Measurements from ENCODE around the gene NEDD8. TPM values are rescaled to one million over a fixed set of nuclear protein-coding genes. Genes with fewer than 3 reads are reported as not detected.

NEDD8 gene
- total and polyA plus RNA-seq, 4 experiments from 2014 or later, result 116 to 425 (median 239) TPM

DNA sequence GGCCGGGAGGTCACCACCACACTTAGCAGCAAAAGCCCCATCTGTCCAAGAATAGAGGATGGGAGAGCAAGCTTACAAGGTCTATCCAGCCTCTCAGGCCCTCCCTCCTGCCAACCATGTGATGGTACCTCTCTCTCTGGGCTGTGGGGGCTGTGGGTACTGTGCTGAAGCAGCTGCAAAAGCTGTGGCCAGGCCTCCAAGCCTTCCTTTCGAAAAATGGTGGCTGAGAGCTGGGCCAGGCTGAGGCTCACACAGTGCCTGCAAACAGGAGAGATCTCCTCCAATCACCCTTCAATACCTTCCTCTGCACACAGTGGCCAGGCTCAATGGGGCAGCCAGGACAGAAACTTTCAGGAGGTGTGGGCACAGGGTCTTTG lies 44.6 kb downstream of the NEDD8 start:
- Histone ChIP-seq H3K36me3 (ENCODE audit: insufficient read depth, low read length) (peaks cover 41% of the 10 kb centered on the region), H3K27me3 (ENCODE audit: insufficient read depth, low read length) (no peaks in the 10 kb centered on the region), H3K4me3 (ENCODE audit: low read length in 2 of 2) (peak overlapping the region in 1 of 2 donors; percentile 90), H3K9me3 (ENCODE audit: control insufficient read depth in 1 of 2, low read length in 2 of 2) (no peaks in the 10 kb centered on the region), H3K4me1 (ENCODE audit: insufficient read depth, low read length) (peaks cover 23% of the 10 kb centered on the region), H3K27ac (ENCODE audit: low read depth, low read length) (peak overlapping the region; percentile 80)
- no peak for DNase-seq
- Mint-ChIP-seq H3K4me1 (peaks cover 17 to 50% (median 31%) of the 10 kb centered on the region in 4 donors), H3K27ac (peak overlapping the region; percentile 93 to 96 (median 96)), H3K9me3 (no peaks in the 10 kb centered on the region), H3K27me3 (no peaks in the 10 kb centered on the region), H3K36me3 (peaks cover 12 to 54% of the 10 kb centered on the region in 2 donors), H3K4me3 (peak overlapping the region; percentile 90 to 96 (median 93))
- POLR2A ChIA-PET (ENCODE audit: partially characterized antibody), result interaction anchor here (1.0 to 5.6 kb wide), 11 partner anchors 8 to 73 kb away, joined by 3 to 75 read pairs (median 22); partner anchors contain the start of genes CHMP4A, DCAF11, IRF9 and MDP1
- CTCF ChIA-PET (ENCODE audit: partially characterized antibody), result interaction anchor here (0.8 to 3.9 kb wide), 3 partner anchors 26 to 29 kb away, joined by 3 to 15 read pairs (median 11); partner anchors contain the start of genes CHMP4A, IRF9 and MDP1
- intact Hi-C loops (cut with micrococcal nuclease), result no loop called here

DNA sequence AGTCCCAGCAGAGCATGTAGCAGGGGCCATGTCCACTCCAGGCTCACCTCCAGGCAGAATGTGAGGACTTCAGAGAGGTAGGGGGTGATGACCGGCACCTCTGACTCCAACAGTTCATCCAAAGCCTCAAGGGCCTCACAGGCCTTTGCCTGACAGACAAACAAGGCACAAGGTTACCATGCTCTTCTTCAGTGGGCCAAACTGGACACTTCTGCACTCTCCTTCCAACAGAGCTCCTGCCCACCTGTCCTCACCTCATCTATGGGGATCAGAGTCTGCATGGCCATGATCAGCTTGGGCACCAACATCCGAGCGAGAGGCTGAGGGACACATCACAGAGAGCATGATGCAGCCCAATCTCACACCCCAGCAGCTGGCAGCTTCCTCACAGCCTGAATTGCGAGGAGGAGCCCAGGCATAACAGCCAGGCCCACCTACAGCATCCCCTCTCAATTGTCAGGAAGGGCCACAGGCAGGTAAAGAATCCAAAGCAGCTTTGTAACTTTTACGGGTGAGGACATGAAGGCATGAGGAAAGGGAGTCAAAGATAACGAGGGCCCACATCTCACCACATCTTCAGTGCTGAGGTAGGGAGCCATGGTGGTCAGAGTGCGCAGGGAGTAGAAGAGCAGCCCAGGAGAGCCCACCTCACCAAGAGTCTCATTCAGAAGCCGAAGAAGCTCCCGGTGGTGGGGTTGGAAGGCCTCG lies 45.2 kb downstream of the NEDD8 start:
- H3K36me3 ChIP-seq (ENCODE audit: insufficient read depth, low read length), result peaks cover 36% of the 10 kb centered on the region
- H3K27ac ChIP-seq (ENCODE audit: low read depth, low read length), result no peak overlapping the region
- Mint-ChIP-seq H3K4me1 (peaks cover 15 to 44% (median 27%) of the 10 kb centered on the region in 4 donors), H3K36me3 (peaks cover 8 to 52% of the 10 kb centered on the region in 2 donors), H3K27ac (peak overlapping the region in 6 of 7 donors; percentile 53 to 96 (median 80)), H3K27me3 (no peaks in the 10 kb centered on the region), H3K4me3 (peak overlapping the region; percentile 36 to 96 (median 70)), H3K9me3 (no peaks in the 10 kb centered on the region)
- intact Hi-C loops (cut with micrococcal nuclease), result no loop called here
- ChIA-PET CTCF (ENCODE audit: partially characterized antibody) (interaction anchor here (0.8 to 3.9 kb wide), 3 partner anchors 25 to 29 kb away, joined by 3 to 15 read pairs (median 11); partner anchors contain the start of genes CHMP4A, IRF9 and MDP1), POLR2A (ENCODE audit: partially characterized antibody) (interaction anchor here (1.0 to 5.6 kb wide), 9 partner anchors 9 to 73 kb away, joined by 3 to 75 read pairs (median 22); partner anchors contain the start of genes CHMP4A, DCAF11, IRF9 and MDP1)
- H3K9me3 ChIP-seq (ENCODE audit: control insufficient read depth in 1 of 2, low read length in 2 of 2), result no peaks in the 10 kb centered on the region
- no peaks in the 10 kb centered on the region for H3K27me3 ChIP-seq (ENCODE audit: insufficient read depth, low read length)
- no peak overlapping the region for H3K4me3 ChIP-seq (ENCODE audit: low read length in 2 of 2)
- H3K4me1 ChIP-seq (ENCODE audit: insufficient read depth, low read length), result peaks cover 23% of the 10 kb centered on the region
- DNase-seq, result no peak

DNA sequence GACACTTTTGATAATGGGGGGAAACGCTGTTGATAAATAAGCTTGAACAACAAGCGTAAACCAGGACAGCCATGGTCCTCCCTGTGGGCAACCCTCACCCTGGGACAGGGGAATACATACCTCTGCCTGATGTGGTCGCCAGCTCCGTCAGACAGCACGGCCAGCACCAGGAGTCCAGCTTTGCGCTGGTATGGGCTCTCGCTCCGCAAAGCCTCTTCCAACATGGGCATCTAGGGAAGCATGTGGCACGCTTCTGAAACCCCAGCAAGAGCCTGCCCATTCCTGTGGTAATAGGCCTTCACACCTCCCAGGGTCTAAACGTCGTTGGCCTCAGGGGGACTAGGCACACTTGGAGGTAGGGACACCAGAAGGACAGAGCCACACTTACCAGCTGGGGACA lies 46.4 kb downstream of the NEDD8 start:
- Mint-ChIP-seq H3K27me3 (no peaks in the 10 kb centered on the region), H3K27ac (peak overlapping the region in 3 of 7 donors; percentile 42 to 64 (median 60)), H3K4me3 (no peak overlapping the region), H3K4me1 (peaks cover 17 to 42% (median 26%) of the 10 kb centered on the region in 4 donors), H3K9me3 (no peaks in the 10 kb centered on the region), H3K36me3 (peaks cover 11 to 56% of the 10 kb centered on the region in 2 donors)
- peaks cover 39% of the 10 kb centered on the region for H3K36me3 ChIP-seq (ENCODE audit: insufficient read depth, low read length)
- ChIA-PET POLR2A (ENCODE audit: partially characterized antibody) (interaction anchor here (0.8 to 5.6 kb wide), 7 partner anchors 10 to 71 kb away, joined by 3 to 75 read pairs (median 5); partner anchors contain the start of genes CHMP4A, DCAF11, IRF9 and NRL), CTCF (ENCODE audit: partially characterized antibody) (interaction anchor here (1.0 to 1.8 kb wide), 6 partner anchors 21 to 148 kb away, joined by 3 to 4 read pairs (median 4); partner anchors contain the start of genes DCAF11, IRF9 and NRL)
- intact Hi-C loops (cut with micrococcal nuclease), result no loop called here
- H3K9me3 ChIP-seq (ENCODE audit: control insufficient read depth in 1 of 2, low read length in 2 of 2), result no peaks in the 10 kb centered on the region
- H3K4me1 ChIP-seq (ENCODE audit: insufficient read depth, low read length), result peaks cover 23% of the 10 kb centered on the region
- no peaks in the 10 kb centered on the region for H3K27me3 ChIP-seq (ENCODE audit: insufficient read depth, low read length)
- no peak for DNase-seq
- H3K27ac ChIP-seq (ENCODE audit: low read depth, low read length), result no peak overlapping the region
- H3K4me3 ChIP-seq (ENCODE audit: low read length in 2 of 2), result no peak overlapping the region

DNA sequence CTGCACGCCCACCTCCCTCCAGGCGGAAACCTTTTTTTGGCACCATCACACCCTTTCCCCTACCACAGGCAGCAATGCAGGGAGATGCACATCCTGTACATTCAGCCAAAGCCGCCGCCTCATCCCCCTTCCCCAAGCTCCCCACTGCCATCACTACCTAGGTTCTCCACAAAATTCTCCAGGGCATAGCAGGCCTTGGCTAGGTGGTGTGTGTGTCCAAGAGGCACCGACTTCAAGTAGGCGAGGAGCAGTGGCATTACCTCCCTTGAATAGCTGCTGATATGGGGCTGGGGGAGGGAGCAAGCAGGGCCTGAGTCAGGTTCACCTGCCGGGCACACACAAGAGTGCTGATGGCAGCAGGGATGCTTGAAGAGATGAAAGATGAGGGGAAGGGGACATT lies 47.1 kb downstream of the NEDD8 start:
- Mint-ChIP-seq H3K4me3 (no peak overlapping the region), H3K9me3 (no peaks in the 10 kb centered on the region), H3K27me3 (no peaks in the 10 kb centered on the region), H3K4me1 (peaks cover 18 to 38% (median 25%) of the 10 kb centered on the region in 4 donors), H3K27ac (peak overlapping the region in 2 of 7 donors; percentile 22 to 60), H3K36me3 (peaks cover 16 to 58% of the 10 kb centered on the region in 2 donors)
- H3K4me3 ChIP-seq (ENCODE audit: low read length in 2 of 2), result no peak overlapping the region
- no peak for DNase-seq
- no peak overlapping the region for H3K27ac ChIP-seq (ENCODE audit: low read depth, low read length)
- H3K4me1 ChIP-seq (ENCODE audit: insufficient read depth, low read length), result peaks cover 23% of the 10 kb centered on the region
- no peaks in the 10 kb centered on the region for H3K27me3 ChIP-seq (ENCODE audit: insufficient read depth, low read length)
- H3K9me3 ChIP-seq (ENCODE audit: control insufficient read depth in 1 of 2, low read length in 2 of 2), result no peaks in the 10 kb centered on the region
- ChIA-PET POLR2A (ENCODE audit: partially characterized antibody) (interaction anchor here (0.8 to 5.6 kb wide), 5 partner anchors 23 to 70 kb away, joined by 3 to 75 read pairs (median 5); partner anchors contain the start of genes CHMP4A, DCAF11, IRF9 and NRL), CTCF (ENCODE audit: partially characterized antibody) (interaction anchor here (1.0 to 1.8 kb wide), 6 partner anchors 20 to 149 kb away, joined by 3 to 4 read pairs (median 4); partner anchors contain the start of genes DCAF11, IRF9 and NRL)
- H3K36me3 ChIP-seq (ENCODE audit: insufficient read depth, low read length), result peaks cover 42% of the 10 kb centered on the region
- intact Hi-C loops (cut with micrococcal nuclease), result no loop called here

DNA sequence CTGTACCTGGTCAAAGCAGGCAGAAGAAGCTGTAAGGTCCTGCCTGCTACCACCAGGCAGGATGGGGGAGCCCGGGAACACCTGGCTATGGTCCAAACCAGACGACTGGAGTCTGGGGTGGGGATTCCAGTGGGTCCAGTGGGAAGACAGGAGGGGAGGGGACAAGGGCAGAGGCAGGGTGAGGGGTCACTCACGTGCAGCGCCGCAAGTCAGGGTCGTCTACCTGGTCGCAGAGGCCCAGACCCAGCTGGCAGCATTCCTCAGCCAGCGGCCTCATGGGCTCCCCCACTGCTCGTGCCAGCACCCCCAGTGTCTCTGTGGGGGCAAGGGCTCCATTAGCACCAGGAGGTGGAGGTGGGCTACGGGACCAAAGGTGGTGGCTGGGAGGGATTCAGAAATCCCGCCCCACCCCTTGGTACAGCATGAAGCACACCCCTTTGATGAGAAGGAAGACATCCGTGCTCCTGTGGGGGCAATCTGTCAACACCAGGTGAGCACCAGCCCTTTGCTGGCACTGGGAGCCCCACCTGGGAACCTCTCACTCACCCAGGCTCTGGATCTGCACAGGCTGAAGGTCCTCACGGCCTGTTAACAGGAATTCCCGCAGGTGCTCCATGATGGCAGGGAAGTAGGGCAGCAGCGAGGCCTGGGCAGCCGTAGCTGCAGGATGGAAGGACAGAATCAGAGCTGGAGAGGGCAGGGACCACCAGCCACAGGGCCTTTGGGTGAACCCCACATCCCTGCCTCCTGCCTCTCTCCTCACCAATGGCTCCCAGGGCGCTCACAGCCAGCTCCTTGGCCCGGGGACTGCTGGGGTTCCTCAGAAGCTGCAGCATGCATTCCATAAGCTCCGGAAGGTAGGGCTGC lies 47.8 kb downstream of the NEDD8 start:
- Histone ChIP-seq H3K4me3 (ENCODE audit: low read length in 2 of 2) (no peak overlapping the region), H3K9me3 (ENCODE audit: control insufficient read depth in 1 of 2, low read length in 2 of 2) (no peaks in the 10 kb centered on the region), H3K27me3 (ENCODE audit: insufficient read depth, low read length) (no peaks in the 10 kb centered on the region), H3K4me1 (ENCODE audit: insufficient read depth, low read length) (peaks cover 22% of the 10 kb centered on the region), H3K36me3 (ENCODE audit: insufficient read depth, low read length) (peaks cover 48% of the 10 kb centered on the region), H3K27ac (ENCODE audit: low read depth, low read length) (no peak overlapping the region)
- H3K27me3 Mint-ChIP-seq, result no peaks in the 10 kb centered on the region
- DNase-seq, result peak in 1 of 5 donors; percentile 32
- H3K4me1 Mint-ChIP-seq, result peaks cover 14 to 33% (median 22%) of the 10 kb centered on the region in 4 donors
- ChIA-PET POLR2A (ENCODE audit: partially characterized antibody) (interaction anchor here (1.2 to 5.6 kb wide), 4 partner anchors 11 to 36 kb away, joined by 3 to 75 read pairs (median 24); partner anchors contain the start of genes CHMP4A, IRF9, PSME2 and RNF31), CTCF (ENCODE audit: partially characterized antibody) (interaction anchor here (0.7 to 1.8 kb wide), 4 partner anchors 19 to 247 kb away, joined by 3 to 4 read pairs (median 4); partner anchors contain the start of gene IRF9)
- no peak overlapping the region for H3K27ac Mint-ChIP-seq
- H3K36me3 Mint-ChIP-seq, result peaks cover 18 to 62% of the 10 kb centered on the region in 2 donors
- intact Hi-C loops (cut with micrococcal nuclease), result no loop called here
- no peaks in the 10 kb centered on the region for H3K9me3 Mint-ChIP-seq
- H3K4me3 Mint-ChIP-seq, result no peak overlapping the region

DNA sequence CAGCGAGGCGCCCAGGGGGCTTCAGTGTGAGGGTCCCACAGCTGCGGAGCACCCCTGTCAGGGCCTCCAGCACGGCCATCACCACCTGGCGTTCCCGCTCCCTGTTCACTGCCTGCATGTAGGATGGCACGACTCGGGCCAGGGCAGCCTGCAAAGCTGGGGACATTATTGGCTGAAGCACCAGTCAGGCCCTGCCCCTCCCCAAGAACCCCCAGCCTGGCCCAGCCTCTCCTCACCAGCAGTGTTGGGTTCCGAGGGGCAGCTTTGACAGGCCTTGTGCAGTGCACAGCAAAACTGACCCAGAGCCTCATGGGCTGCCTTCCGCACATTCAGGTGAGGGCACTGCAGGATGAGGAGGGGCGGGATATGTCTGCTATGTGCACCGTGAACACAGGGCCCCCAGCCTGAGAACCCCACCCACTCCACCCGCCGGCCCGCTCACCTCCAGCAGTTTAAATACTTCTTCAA lies 49.1 kb downstream of the NEDD8 start:
- Mint-ChIP-seq H3K27me3 (no peaks in the 10 kb centered on the region), H3K4me1 (peaks cover 11 to 23% (median 15%) of the 10 kb centered on the region in 4 donors), H3K4me3 (no peak overlapping the region), H3K27ac (peak overlapping the region in 3 of 7 donors; percentile 41 to 59 (median 57)), H3K36me3 (peaks cover 19 to 61% of the 10 kb centered on the region in 2 donors), H3K9me3 (no peaks in the 10 kb centered on the region)
- H3K4me3 ChIP-seq (ENCODE audit: low read length in 2 of 2), result no peak overlapping the region
- peaks cover 13% of the 10 kb centered on the region for H3K4me1 ChIP-seq (ENCODE audit: insufficient read depth, low read length)
- CTCF ChIA-PET (ENCODE audit: partially characterized antibody), result interaction anchor here (0.9 kb wide), 1 partner anchor 75 kb away, joined by 3 read pairs; no protein-coding TSS in a partner anchor
- DNase-seq, result no peak
- intact Hi-C loops (cut with micrococcal nuclease), result no loop called here
- H3K27me3 ChIP-seq (ENCODE audit: insufficient read depth, low read length), result no peaks in the 10 kb centered on the region
- POLR2A ChIA-PET (ENCODE audit: partially characterized antibody), result interaction anchor here (0.8 kb wide), 1 partner anchor 12 kb away, joined by 3 read pairs; the partner anchor contains the start of gene TM9SF1
- peaks cover 57% of the 10 kb centered on the region for H3K36me3 ChIP-seq (ENCODE audit: insufficient read depth, low read length)
- H3K27ac ChIP-seq (ENCODE audit: low read depth, low read length), result no peak overlapping the region
- H3K9me3 ChIP-seq (ENCODE audit: control insufficient read depth in 1 of 2, low read length in 2 of 2), result no peaks in the 10 kb centered on the region
